ENCODE data around the gene LMX1B.
"Not testable (repeated sequence)": the region's sequence is repeated elsewhere in the genome, so short reads cannot be mapped to it uniquely, and the experiment has no call there.

LMX1B gene

GRCh38 chr9:126613651-126614050 lies at the start of gene LMX1B:
TSS of gene LMX1B (plus strand) at chr9:126613928. CDS start at chr9:126614450, 522 bp downstream.
- no peak for DNase-seq

GRCh38 chr9:126564128-126564527 lies 49.6 kb upstream of the LMX1B start:
- no peak for DNase-seq

- no peak for DNase-seq
Measured at GRCh38 chr9:126564716-126565115, 49.0 kb upstream of the LMX1B start.

- no peak for DNase-seq
Measured at GRCh38 chr9:126565336-126566128, 48.2 kb upstream of the LMX1B start.

- DNase-seq: no peak
Measured at GRCh38 chr9:126569036-126569435, 44.7 kb upstream of the LMX1B start.

GRCh38 chr9:126578029-126578428 lies 35.7 kb upstream of the LMX1B start:
- no peak for DNase-seq

- DNase-seq: not testable (repeated sequence)
Measured at GRCh38 chr9:126580319-126580718, 33.4 kb upstream of the LMX1B start.

GRCh38 chr9:126581893-126582292 lies 31.8 kb upstream of the LMX1B start:
- DNase-seq: no peak

- DNase-seq: no peak
Measured at GRCh38 chr9:126582427-126582826, 31.3 kb upstream of the LMX1B start.

GRCh38 chr9:126583144-126583760 lies 30.5 kb upstream of the LMX1B start:
- DNase-seq: no peak

- no peak for DNase-seq
Measured at GRCh38 chr9:126584611-126585010, 29.1 kb upstream of the LMX1B start.

- no peak for DNase-seq
Measured at GRCh38 chr9:126586236-126586635, 27.5 kb upstream of the LMX1B start.

- DNase-seq: no peak
Measured at GRCh38 chr9:126587187-126588185, 26.2 kb upstream of the LMX1B start.

- DNase-seq: no peak
Measured at GRCh38 chr9:126588491-126589168, 25.1 kb upstream of the LMX1B start.

- no peak for DNase-seq
Measured at GRCh38 chr9:126589349-126589748, 24.4 kb upstream of the LMX1B start.

- no peak for DNase-seq
Measured at GRCh38 chr9:126591083-126591482, 22.6 kb upstream of the LMX1B start.

- no peak for DNase-seq
Measured at GRCh38 chr9:126591922-126592321, 21.8 kb upstream of the LMX1B start.

GRCh38 chr9:126592461-126592860 lies 21.3 kb upstream of the LMX1B start:
- no peak for DNase-seq

- no peak for DNase-seq
Measured at GRCh38 chr9:126595982-126596381, 17.7 kb upstream of the LMX1B start.

GRCh38 chr9:126599047-126599650 lies 14.6 kb upstream of the LMX1B start:
- no peak for DNase-seq

GRCh38 chr9:126604059-126605055 lies 9.4 kb upstream of the LMX1B start:
- no peak for DNase-seq

Measured in activated CD4-positive, alpha-beta T cell treated with anti-CD3 and anti-CD28 coated beads, Interleukin-10, Interleukin-2, amounts not matched to agents 100 ng/mL and 50 ng/mL, durations not matched to agents 16 hours and 8 hours (primary cell).